Astrocyte of the spinal cord (primary cell): Measurements from ENCODE around the gene SQSTM1.

Source experiments
- DNase-seq: peaks from one replicate; pipeline ENCODE4 v3.0.0; 2011; ENCODE audit warnings: low read depth, low spot score
- H3K4me3 ChIP-seq: 2 replicates; pipeline ENCODE4 v1.5.1; 2011; ENCODE audit warnings: low read depth, mild to moderate bottlenecking, low read length, moderate library complexity
- CTCF ChIP-seq: IDR thresholded peaks from 2 replicates; pipeline ENCODE4 v1.5.1; 2012; ENCODE audit warnings: low read depth, mild to moderate bottlenecking, low read length, inconsistent platforms
- in situ Hi-C: cut with HindIII; loops from 2 replicates; pipeline ENCODE4 v1.10.0; 2017; ENCODE audit warnings: low sequenced_read_pairs

The SQSTM1 gene

GRCh38 chr5:179777456-179777855, 43.2 kb upstream of the SQSTM1 start:
- in situ Hi-C loops, result no loop called here
- no peak overlapping the region for H3K4me3 ChIP-seq
- DNase-seq, result no peak
- no peak for TF ChIP-seq CTCF

GRCh38 chr5:179777909-179778308, 42.8 kb upstream of the SQSTM1 start:
- in situ Hi-C loops, result no loop called here
- TF ChIP-seq CTCF, result no peak
- DNase-seq, result no peak
- H3K4me3 ChIP-seq, result no peak overlapping the region

GRCh38 chr5:179778591-179778990, 42.1 kb upstream of the SQSTM1 start:
- TF ChIP-seq CTCF, result no peak
- in situ Hi-C loops, result no loop called here
- no peak overlapping the region for H3K4me3 ChIP-seq
- no peak for DNase-seq

GRCh38 chr5:179779826-179780225, 40.9 kb upstream of the SQSTM1 start:
- no peak for TF ChIP-seq CTCF
- no peak for DNase-seq
- H3K4me3 ChIP-seq, result no peak overlapping the region
- in situ Hi-C loops, result no loop called here

- in situ Hi-C loops, result no loop called here
- no peak for TF ChIP-seq CTCF
- no peak for DNase-seq
- no peak overlapping the region for H3K4me3 ChIP-seq
These were observed 40.3 kb upstream of the SQSTM1 start for GRCh38 chr5:179780362-179780761.

- in situ Hi-C loops, result no loop called here
- no peak overlapping the region for H3K4me3 ChIP-seq
- no peak for TF ChIP-seq CTCF
- no peak for DNase-seq
These were observed 38.9 kb upstream of the SQSTM1 start for GRCh38 chr5:179781846-179782245.

- DNase-seq, result no peak
- no peak for TF ChIP-seq CTCF
- H3K4me3 ChIP-seq, result no peak overlapping the region
- in situ Hi-C loops, result no loop called here
These were observed 37.6 kb upstream of the SQSTM1 start for GRCh38 chr5:179783128-179783527.
